Neural progenitor cell (in vitro differentiated cells): ENCODE results near the gene CADM1. TPM values are rescaled to one million over a fixed set of nuclear protein-coding genes. Genes with fewer than 3 reads are reported as not detected.

Source experiments
- DNase-seq: peaks from one replicate; pipeline ENCODE4 v3.0.0-alpha.2; 2016; ENCODE audit warnings: low spot score
- H2AFZ ChIP-seq: fragments of 200-600 bp; sonication (generic); replicated peaks from 2 replicates; pipeline ENCODE4 v1.6.1; 2016; ENCODE audit warnings: antibody characterized with exemption
- H3F3A ChIP-seq: fragments of 200-600 bp; sonication (generic); 2 replicates; pipeline ENCODE4 v1.6.1; 2016; ENCODE audit warnings: antibody characterized with exemption, low read depth
- H3K27ac ChIP-seq: fragments of 200-600 bp; sonication (generic); 2 replicates; pipeline ENCODE4 v1.5.1; 2016; ENCODE audit warnings: mild to moderate bottlenecking
- H3K27me3 ChIP-seq: fragments of 200-600 bp; sonication (generic); 2 replicates; pipeline ENCODE4 v1.6.1; 2016; ENCODE audit warnings: mild to moderate bottlenecking, moderate library complexity
- H3K36me3 ChIP-seq: fragments of 200-600 bp; sonication (generic); 2 replicates; pipeline ENCODE4 v1.5.1; 2016
- H3K4me1 ChIP-seq: fragments of 200-600 bp; sonication (generic); 2 replicates; pipeline ENCODE4 v1.6.1; 2016; ENCODE audit warnings: mixed run types
- H3K4me2 ChIP-seq: fragments of 200-600 bp; sonication (generic); 2 replicates; pipeline ENCODE4 v1.6.1; 2016
- H3K4me3 ChIP-seq: fragments of 200-600 bp; sonication (generic); 2 replicates; pipeline ENCODE4 v1.5.1; 2016
- H3K79me2 ChIP-seq: fragments of 200-600 bp; sonication (generic); 2 replicates; pipeline ENCODE4 v1.6.1; 2016; ENCODE audit warnings: low read depth
- H3K9ac ChIP-seq: fragments of 200-600 bp; sonication (generic); 2 replicates; pipeline ENCODE4 v1.6.1; 2016
- H3K9me3 ChIP-seq: fragments of 200-600 bp; sonication (generic); 2 replicates; pipeline ENCODE4 v1.5.1; 2016; ENCODE audit warnings: low read depth
- H4K20me1 ChIP-seq: fragments of 200-600 bp; sonication (generic); 2 replicates; pipeline ENCODE4 v1.6.1; 2016; ENCODE audit warnings: low read depth
- H3K27ac Mint-ChIP-seq: 3 replicates; pipeline ENCODE4 v1.8.0; 2021; ENCODE audit warnings: mixed read lengths
- H3K27me3 Mint-ChIP-seq: 2 replicates; pipeline ENCODE4 v1.8.0; 2022; ENCODE audit warnings: low read depth, mild to moderate bottlenecking, inconsistent platforms, moderate library complexity, mixed read lengths; ENCODE audit not compliant: insufficient read depth
- H3K36me3 Mint-ChIP-seq: 3 replicates; pipeline ENCODE4 v1.8.0; 2021; ENCODE audit warnings: mixed read lengths
- H3K4me1 Mint-ChIP-seq: 3 replicates; pipeline ENCODE4 v1.8.0; 2021; ENCODE audit warnings: mixed read lengths
- H3K4me3 Mint-ChIP-seq: 3 replicates; pipeline ENCODE4 v1.8.0; 2021; ENCODE audit warnings: mild to moderate bottlenecking, moderate library complexity, mixed read lengths
- H3K9me3 Mint-ChIP-seq: 3 replicates; pipeline ENCODE4 v1.8.0; 2020; ENCODE audit warnings: mixed read lengths
- CTCF ChIP-seq: fragments of 200-600 bp; sonication (generic); IDR thresholded peaks from 2 replicates; pipeline ENCODE4 v1.5.1; 2017; ENCODE audit warnings: antibody characterized with exemption, mild to moderate bottlenecking
- EZH2 ChIP-seq: fragments of 200-600 bp; sonication (generic); IDR thresholded peaks from 2 replicates; pipeline ENCODE4 v1.6.1; 2017; ENCODE audit warnings: antibody characterized with exemption, mild to moderate bottlenecking, moderate library complexity
- EZH2phosphoT487 ChIP-seq: fragments of 200-600 bp; sonication (generic); IDR thresholded peaks from 2 replicates; pipeline ENCODE4 v1.6.1; 2017; ENCODE audit warnings: antibody characterized with exemption
- total RNA-seq: library from RNA; depleted of rRNA; stranded (reverse); fragments of >200 nt; gene quantifications from 2 replicates; pipeline ENCODE4 v1.2.3, GENCODE V29; 2015; ENCODE audit warnings: low replicate concordance

CADM1 gene
- total RNA-seq, 1 donor from 2014 or later, result 123 TPM

GRCh38 chr11:115179636-115180035, 324.6 kb downstream of the CADM1 start:
- no peak overlapping the region for H3K4me3 Mint-ChIP-seq
- Histone ChIP-seq H3K9ac (no peak overlapping the region), H3K79me2 (no peaks in the 10 kb centered on the region), H3F3A (peaks cover 3% of the 10 kb centered on the region), H2AFZ (no peak overlapping the region), H4K20me1 (no peaks in the 10 kb centered on the region), H3K4me3 (no peak overlapping the region), H3K36me3 (no peaks in the 10 kb centered on the region), H3K27me3 (no peaks in the 10 kb centered on the region), H3K4me2 (no peak overlapping the region), H3K9me3 (no peaks in the 10 kb centered on the region), H3K27ac (no peak overlapping the region), H3K4me1 (peaks cover 58% of the 10 kb centered on the region)
- H3K9me3 Mint-ChIP-seq, result no peaks in the 10 kb centered on the region
- no peak for TF ChIP-seq EZH2
- TF ChIP-seq EZH2phosphoT487, result no peak
- no peak for TF ChIP-seq CTCF
- H3K4me1 Mint-ChIP-seq, result peaks cover 62% of the 10 kb centered on the region
- no peak overlapping the region for H3K27ac Mint-ChIP-seq
- DNase-seq, result no peak
- H3K36me3 Mint-ChIP-seq, result peaks cover 4% of the 10 kb centered on the region
- peaks cover 2% of the 10 kb centered on the region for H3K27me3 Mint-ChIP-seq

- no peak overlapping the region for H3K27ac Mint-ChIP-seq
- no peak overlapping the region for H2AFZ ChIP-seq
- no peaks in the 10 kb centered on the region for H3K9me3 Mint-ChIP-seq
- peaks cover 53% of the 10 kb centered on the region for H3K4me1 Mint-ChIP-seq
- H3K27me3 Mint-ChIP-seq, result peaks cover 2% of the 10 kb centered on the region
- H3K4me1 ChIP-seq, result peaks cover 50% of the 10 kb centered on the region
- H3K27me3 ChIP-seq, result no peaks in the 10 kb centered on the region
- peak; percentile 53 for DNase-seq
- H3F3A ChIP-seq, result peaks cover 1% of the 10 kb centered on the region
- H3K4me3 Mint-ChIP-seq, result peak overlapping the region; percentile 57
- H3K4me2 ChIP-seq, result no peak overlapping the region
- H3K27ac ChIP-seq, result no peak overlapping the region
- no peaks in the 10 kb centered on the region for H3K9me3 ChIP-seq
- H3K9ac ChIP-seq, result no peak overlapping the region
- H3K36me3 ChIP-seq, result no peaks in the 10 kb centered on the region
- no peaks in the 10 kb centered on the region for H4K20me1 ChIP-seq
- peaks cover 4% of the 10 kb centered on the region for H3K36me3 Mint-ChIP-seq
- H3K4me3 ChIP-seq, result no peak overlapping the region
- no peaks in the 10 kb centered on the region for H3K79me2 ChIP-seq
- no peak for TF ChIP-seq EZH2phosphoT487
- no peak for TF ChIP-seq EZH2
- TF ChIP-seq CTCF, result no peak
Observed at GRCh38 chr11:115178705-115179104, 325.5 kb downstream of the CADM1 start.

- TF ChIP-seq EZH2phosphoT487 (no peak), CTCF (no peak), EZH2 (no peak)
- Histone ChIP-seq H3K4me3 (no peak overlapping the region), H3K79me2 (no peaks in the 10 kb centered on the region), H3K36me3 (no peaks in the 10 kb centered on the region), H3K4me2 (no peak overlapping the region), H2AFZ (no peak overlapping the region), H3K27me3 (no peaks in the 10 kb centered on the region), H3K9me3 (no peaks in the 10 kb centered on the region), H3F3A (no peaks in the 10 kb centered on the region), H3K9ac (no peak overlapping the region), H4K20me1 (no peaks in the 10 kb centered on the region), H3K4me1 (peaks cover 13% of the 10 kb centered on the region), H3K27ac (no peak overlapping the region)
- H3K4me1 Mint-ChIP-seq, result peaks cover 22% of the 10 kb centered on the region
- H3K27ac Mint-ChIP-seq, result no peak overlapping the region
- no peaks in the 10 kb centered on the region for H3K27me3 Mint-ChIP-seq
- DNase-seq, result no peak
- H3K9me3 Mint-ChIP-seq, result no peaks in the 10 kb centered on the region
- H3K4me3 Mint-ChIP-seq, result no peak overlapping the region
- H3K36me3 Mint-ChIP-seq, result peaks cover 5% of the 10 kb centered on the region
Observed at GRCh38 chr11:115173136-115173535, 331.1 kb downstream of the CADM1 start.
